Colonic mucosa (tissue), 4 donors: ENCODE results near the gene ERH. TPM values are rescaled to one million over a fixed set of nuclear protein-coding genes. Genes with fewer than 3 reads are reported as not detected.

Source experiments
- DNase-seq: peaks from one replicate; pipeline ENCODE4 v3.0.0-alpha.2; 2020
- H3K27ac ChIP-seq: fragments of 200-600 bp; one replicate; pipeline ENCODE4 v1.8.0; 2021
- H3K27me3 ChIP-seq: fragments of 200-600 bp; one replicate; pipeline ENCODE4 v1.8.0; 2021
- H3K36me3 ChIP-seq: fragments of 200-600 bp; one replicate; pipeline ENCODE4 v1.8.0; 2021
- H3K4me1 ChIP-seq: fragments of 200-600 bp; one replicate; pipeline ENCODE4 v1.8.0; 2021; ENCODE audit warnings: mild to moderate bottlenecking
- H3K4me3 ChIP-seq: fragments of 200-600 bp; one replicate; pipeline ENCODE4 v1.8.0; 2021
- H3K9ac ChIP-seq, 2 donors: one replicate each; pipeline ENCODE4 v1.7.0; 2013; ENCODE audit warnings: control low read depth in 2 of 2, low read depth in 2 of 2, low read length in 2 of 2
- H3K9me3 ChIP-seq: fragments of 200-600 bp; one replicate; pipeline ENCODE4 v1.8.0; 2021
- CTCF ChIP-seq: fragments of 200-600 bp; IDR thresholded peaks from one replicate; pipeline ENCODE4 v1.8.0; 2022; ENCODE audit warnings: antibody characterized with exemption, mild to moderate bottlenecking
- intact Hi-C: fragments of 100-400 bp; cut with DNase I; formaldehyde crosslinking; loops from one replicate; pipeline ENCODE4 v1.14.1; 2022
- total RNA-seq, 2 donors: library from RNA; stranded (reverse); fragmentation: NEBNext Ultra II Directional in 1 of 2; extraction: Animal tissue kit (Norgen Biotek cat#: 25700) in 1 of 2; gene quantifications; one replicate each; pipeline ENCODE4 v1.2.1, GENCODE V29; 2021
- donor health status: healthy.
- donor health status: DM: no; HTN: no; CAD: no.
- donor health status: DM: no; HTN: no; CAD: no.

Gene ERH
- total RNA-seq, 2 donors from 2014 or later: 118 to 192 TPM

DNA sequence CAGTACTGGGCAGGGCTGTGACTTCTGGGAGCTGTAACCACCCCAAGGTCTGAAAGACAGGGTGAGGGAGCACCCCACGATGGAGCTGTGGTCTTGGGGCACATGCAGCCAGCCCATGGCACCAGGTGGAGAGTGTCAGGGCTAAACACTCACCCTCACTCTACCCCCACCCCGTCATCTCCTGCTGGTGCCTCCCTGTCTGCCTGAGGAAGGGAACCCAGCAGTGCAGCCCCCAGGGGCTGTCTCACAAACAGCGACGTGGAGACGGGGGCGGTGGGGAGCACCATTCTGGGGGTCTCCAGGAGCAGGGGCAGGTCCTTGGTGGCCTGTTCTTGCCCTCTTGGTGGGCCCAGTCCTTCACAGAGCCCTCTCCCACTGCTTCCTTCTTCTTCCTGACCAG, 63.5 kb downstream of the ERH start:
- H3K9me3 ChIP-seq: no peaks in the 10 kb centered on the region
- no peaks in the 10 kb centered on the region for H3K27me3 ChIP-seq
- no peaks in the 10 kb centered on the region for H3K36me3 ChIP-seq
- H3K9ac ChIP-seq: no peak overlapping the region
- TF ChIP-seq CTCF: no peak
- no peak overlapping the region for H3K27ac ChIP-seq
- no peak for DNase-seq
- intact Hi-C loops: no loop called here
- H3K4me1 ChIP-seq: no peaks in the 10 kb centered on the region
- H3K4me3 ChIP-seq: no peak overlapping the region

- Histone ChIP-seq H3K4me1 (no peaks in the 10 kb centered on the region), H3K4me3 (no peak overlapping the region), H3K27ac (no peak overlapping the region), H3K9ac (no peak overlapping the region), H3K36me3 (no peaks in the 10 kb centered on the region), H3K9me3 (no peaks in the 10 kb centered on the region), H3K27me3 (no peaks in the 10 kb centered on the region)
- no peak for DNase-seq
- no peak for TF ChIP-seq CTCF
- intact Hi-C loops: no loop called here
Observed at GRCh38 chr14:69333791-69334337, 64.2 kb downstream of the ERH start.

GRCh38 chr14:69332782-69333395, 65.2 kb downstream of the ERH start:
- H3K9me3 ChIP-seq: no peaks in the 10 kb centered on the region
- H3K27me3 ChIP-seq: no peaks in the 10 kb centered on the region
- no peaks in the 10 kb centered on the region for H3K4me1 ChIP-seq
- intact Hi-C loops: no loop called here
- no peak overlapping the region for H3K9ac ChIP-seq
- no peaks in the 10 kb centered on the region for H3K36me3 ChIP-seq
- no peak overlapping the region for H3K4me3 ChIP-seq
- no peak overlapping the region for H3K27ac ChIP-seq
- TF ChIP-seq CTCF: no peak
- no peak for DNase-seq

- intact Hi-C loops: no loop called here
- H3K4me3 ChIP-seq: no peak overlapping the region
- no peaks in the 10 kb centered on the region for H3K4me1 ChIP-seq
- no peak for DNase-seq
- no peaks in the 10 kb centered on the region for H3K9me3 ChIP-seq
- no peaks in the 10 kb centered on the region for H3K27me3 ChIP-seq
- H3K9ac ChIP-seq: no peak overlapping the region
- TF ChIP-seq CTCF: no peak
- no peak overlapping the region for H3K27ac ChIP-seq
- H3K36me3 ChIP-seq: no peaks in the 10 kb centered on the region
Observed at GRCh38 chr14:69331206-69331605, 66.9 kb downstream of the ERH start.

Other genes with a start within 250 kb of the ERH start
- gene DCAF5, start 245.2 kb downstream of the ERH start, total RNA-seq: 10 to 100 TPM; 29.9 to 41.6 TPM
- 10 to 100 TPM; 21.9 to 24.2 TPM for gene EXD2, start 206.8 kb downstream of the ERH start, total RNA-seq
- 1 to 10 TPM in 1 of 2 donors, under 1 TPM in 1; 0.22 to 1.6 TPM for gene GALNT16, start 138.1 kb downstream of the ERH start, total RNA-seq
- gene SLC39A9, start 393 bp upstream of the ERH start, total RNA-seq: 10 to 100 TPM; 79.7 to 83.1 TPM
- gene PLEKHD1, start 86.4 kb upstream of the ERH start, total RNA-seq: under 1 TPM; 0.05 to 0.10 TPM
- gene CCDC177, start 176.6 kb upstream of the ERH start, total RNA-seq: not detected
- gene SUSD6, start 213.3 kb upstream of the ERH start, total RNA-seq: 10 to 100 TPM; 27.3 to 70.3 TPM